Suprapubic skin (tissue), 4 donors: ENCODE measurements around the gene LSP1. TPM values are rescaled to one million over a fixed set of nuclear protein-coding genes. Genes with fewer than 3 reads are reported as not detected.
"Not testable (repeated sequence)": the region's sequence is repeated elsewhere in the genome, so short reads cannot be mapped to it uniquely, and the experiment has no call there.

Source experiments
- DNase-seq, 2 donors: peaks; one replicate each; pipeline ENCODE4 v3.0.0-alpha.2; 2019; ENCODE audit warnings: low spot score in 2 of 2
- H3K27ac ChIP-seq: fragments of 200-600 bp; sonication (generic); one replicate; pipeline ENCODE4 v1.5.1; 2019
- H3K27me3 ChIP-seq: fragments of 200-600 bp; sonication (generic); one replicate; pipeline ENCODE4 v1.5.1; 2019
- H3K36me3 ChIP-seq: fragments of 200-600 bp; sonication (generic); one replicate; pipeline ENCODE4 v1.5.1; 2019
- H3K4me1 ChIP-seq: fragments of 200-600 bp; sonication (generic); one replicate; pipeline ENCODE4 v1.5.1; 2019
- H3K4me3 ChIP-seq: fragments of 200-600 bp; sonication (generic); one replicate; pipeline ENCODE4 v1.5.1; 2019; ENCODE audit warnings: mild to moderate bottlenecking
- H3K9me3 ChIP-seq: fragments of 200-600 bp; sonication (generic); one replicate; pipeline ENCODE4 v1.5.1; 2019
- EP300 ChIP-seq: sonication (generic); formaldehyde crosslinking; IDR thresholded peaks from one replicate; pipeline ENCODE4 v1.6.1; 2017; ENCODE audit warnings: antibody characterized with exemption
- POLR2A ChIP-seq, 2 donors: fragments of 450-650 bp; IDR thresholded peaks; one replicate each; pipeline ENCODE4 v1.6.1; 2017; ENCODE audit warnings: antibody characterized with exemption in 2 of 2, mild to moderate bottlenecking in 2 of 2, moderate library complexity in 2 of 2
- POLR2AphosphoS5 ChIP-seq, 3 donors: sonication (generic); formaldehyde crosslinking; IDR thresholded peaks; one replicate each; pipeline ENCODE4 v1.6.1; 2017; ENCODE audit warnings: antibody characterized with exemption in 3 of 3
- WGBS: methylation state at CpG from one replicate; pipeline ENCODE4 v1.1.5; 2018; 5-methylcytosine and 5-hydroxymethylcytosine counted together
- total RNA-seq, 4 donors: library from RNA; depleted of rRNA; stranded (reverse); fragments of >200 nt; gene quantifications; one replicate each; pipeline ENCODE4 v1.1.0, GENCODE V29; 2016
- TF ChIP-seq, protein P1 (sequence below), 2 donors: fragments of 200-600 bp in 1 of 2; fragments of 450-650 bp in 1 of 2; sonication (generic) in 1 of 2; IDR thresholded peaks; one replicate each; pipeline ENCODE4 v1.5.1; 2016 to 2019; ENCODE audit warnings: antibody characterized with exemption in 2 of 2, mild to moderate bottlenecking in 1 of 2, moderate library complexity in 1 of 2

The LSP1 gene
- total RNA-seq, 4 donors from 2014 or later, result 70.4 to 134 (median 107) TPM

DNA sequence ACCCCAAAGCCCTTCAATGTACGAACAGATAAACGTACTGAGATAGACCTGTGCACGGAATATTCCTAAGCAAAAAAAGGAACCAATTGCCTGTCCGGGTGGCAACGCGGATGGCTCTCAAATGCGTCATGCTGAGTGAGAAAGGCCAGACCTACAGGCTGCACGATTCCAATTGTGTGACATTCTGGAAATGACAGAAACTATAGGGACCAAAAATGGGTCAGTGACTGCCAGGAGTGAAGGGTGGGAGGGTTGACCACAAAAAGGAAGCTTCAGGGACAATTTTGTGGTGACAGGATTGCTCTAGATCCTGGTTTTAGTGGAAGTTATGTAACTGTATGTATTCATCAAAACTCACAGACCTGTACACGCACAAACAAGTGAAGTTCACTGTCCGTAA, 42.1 kb upstream of the LSP1 start:
- H3K4me3 ChIP-seq, result no peak overlapping the region

DNA sequence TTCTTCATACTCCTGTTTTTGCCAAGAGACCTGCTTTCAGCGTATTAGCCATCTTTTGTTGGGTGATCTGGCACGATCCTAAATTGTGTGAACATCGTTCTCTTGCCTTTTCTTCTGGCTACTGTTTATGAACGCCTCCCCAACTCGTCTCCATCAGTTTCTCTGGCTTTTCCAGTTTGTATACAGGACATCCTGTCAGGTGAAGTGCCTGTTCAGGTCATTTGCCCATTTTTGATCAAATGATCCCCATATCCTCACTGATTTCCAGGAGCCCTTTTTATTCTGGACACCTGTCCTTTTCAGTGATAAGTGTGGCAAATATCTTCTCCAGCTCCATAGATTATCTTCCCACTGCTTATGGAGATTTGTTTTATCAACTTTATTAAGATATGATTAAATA, 40.6 kb upstream of the LSP1 start:
- WGBS, result 87% methylated on average over 5 of the region's 5 CpGs
- TF ChIP-seq POLR2A (IDR thresholded peaks at IDR 0.05) (no peak), POLR2AphosphoS5 (IDR thresholded peaks at IDR 0.05) (no peak), EP300 (no peak)
- TF ChIP-seq, protein P1, sequence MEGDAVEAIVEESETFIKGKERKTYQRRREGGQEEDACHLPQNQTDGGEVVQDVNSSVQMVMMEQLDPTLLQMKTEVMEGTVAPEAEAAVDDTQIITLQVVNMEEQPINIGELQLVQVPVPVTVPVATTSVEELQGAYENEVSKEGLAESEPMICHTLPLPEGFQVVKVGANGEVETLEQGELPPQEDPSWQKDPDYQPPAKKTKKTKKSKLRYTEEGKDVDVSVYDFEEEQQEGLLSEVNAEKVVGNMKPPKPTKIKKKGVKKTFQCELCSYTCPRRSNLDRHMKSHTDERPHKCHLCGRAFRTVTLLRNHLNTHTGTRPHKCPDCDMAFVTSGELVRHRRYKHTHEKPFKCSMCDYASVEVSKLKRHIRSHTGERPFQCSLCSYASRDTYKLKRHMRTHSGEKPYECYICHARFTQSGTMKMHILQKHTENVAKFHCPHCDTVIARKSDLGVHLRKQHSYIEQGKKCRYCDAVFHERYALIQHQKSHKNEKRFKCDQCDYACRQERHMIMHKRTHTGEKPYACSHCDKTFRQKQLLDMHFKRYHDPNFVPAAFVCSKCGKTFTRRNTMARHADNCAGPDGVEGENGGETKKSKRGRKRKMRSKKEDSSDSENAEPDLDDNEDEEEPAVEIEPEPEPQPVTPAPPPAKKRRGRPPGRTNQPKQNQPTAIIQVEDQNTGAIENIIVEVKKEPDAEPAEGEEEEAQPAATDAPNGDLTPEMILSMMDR (IDR thresholded peaks at IDR 0.05), result no peak
- no peak for DNase-seq

More for the DNA sequence above, 42.1 kb upstream of the LSP1 start:
- TF ChIP-seq EP300 (no peak), POLR2AphosphoS5 (IDR thresholded peaks at IDR 0.05) (no peak), POLR2A (IDR thresholded peaks at IDR 0.05) (no peak)
- TF ChIP-seq, protein P1 (IDR thresholded peaks at IDR 0.05), result no peak
- 63% methylated on average over 10 of the region's 10 CpGs for WGBS
- H3K9me3 ChIP-seq, result no peaks in the 10 kb centered on the region
- no peaks in the 10 kb centered on the region for H3K36me3 ChIP-seq
- H3K27me3 ChIP-seq, result peaks cover 14% of the 10 kb centered on the region
- H3K4me1 ChIP-seq, result no peaks in the 10 kb centered on the region
- no peak overlapping the region for H3K27ac ChIP-seq
- no peak for DNase-seq

DNA sequence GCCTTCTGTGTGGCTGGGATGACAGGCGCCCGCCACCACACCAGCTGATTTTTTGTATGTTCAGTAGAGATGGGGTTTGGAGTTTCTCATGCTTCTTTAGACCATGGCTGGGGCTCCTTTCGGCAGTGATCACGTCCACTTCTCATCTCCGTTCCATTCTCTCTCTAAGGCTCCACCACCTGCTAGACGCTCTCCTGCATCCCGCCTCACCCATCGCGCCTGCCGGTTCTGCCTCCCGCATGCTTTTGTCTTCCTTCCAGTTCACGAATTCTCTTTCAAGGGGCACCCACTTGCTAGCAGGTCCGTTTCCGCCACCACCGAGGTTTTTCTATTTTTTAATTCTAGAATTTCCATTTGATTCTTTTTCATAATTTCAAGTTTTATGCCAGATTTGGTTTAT, 40.1 kb upstream of the LSP1 start:
- Histone ChIP-seq H3K9me3 (no peaks in the 10 kb centered on the region), H3K36me3 (no peaks in the 10 kb centered on the region), H3K27me3 (peaks cover 9% of the 10 kb centered on the region), H3K27ac (no peak overlapping the region), H3K4me1 (no peaks in the 10 kb centered on the region), H3K4me3 (no peak overlapping the region)
- WGBS, result 84% methylated on average over 15 of the region's 15 CpGs
- peak in 1 of 2 donors; percentile 48 for DNase-seq
- TF ChIP-seq POLR2AphosphoS5 (IDR thresholded peaks at IDR 0.05), result no peak
- TF ChIP-seq, protein P1 (IDR thresholded peaks at IDR 0.05), result no peak
- no peak for TF ChIP-seq POLR2A (IDR thresholded peaks at IDR 0.05)
- no peak for TF ChIP-seq EP300

More for the DNA sequence above, 40.6 kb upstream of the LSP1 start:
- Histone ChIP-seq H3K9me3 (no peaks in the 10 kb centered on the region), H3K36me3 (no peaks in the 10 kb centered on the region), H3K27me3 (peaks cover 9% of the 10 kb centered on the region), H3K4me3 (no peak overlapping the region), H3K4me1 (no peaks in the 10 kb centered on the region), H3K27ac (no peak overlapping the region)

DNA sequence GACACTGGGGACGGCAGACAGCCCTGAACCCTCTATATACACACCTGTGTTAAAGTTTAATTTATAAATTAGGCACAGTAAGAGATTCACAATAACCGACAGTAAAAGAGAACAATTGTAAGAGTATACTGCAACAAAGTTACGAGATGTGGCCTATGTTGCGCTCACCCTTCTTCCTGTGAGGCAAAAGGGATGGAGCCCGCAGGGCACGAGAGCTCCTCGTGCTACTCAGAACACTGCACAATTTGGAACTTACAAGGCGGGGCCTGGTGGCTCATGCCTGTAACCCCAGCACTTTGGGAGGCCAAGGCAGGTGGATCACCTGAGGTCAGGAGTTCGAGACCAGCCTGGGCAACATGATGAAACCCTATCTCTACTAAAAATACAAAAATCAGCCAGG, 39.5 kb upstream of the LSP1 start:
- not testable (repeated sequence) for H3K27me3 ChIP-seq, H3K4me3 ChIP-seq, H3K9me3 ChIP-seq, H3K4me1 ChIP-seq, H3K27ac ChIP-seq, H3K36me3 ChIP-seq
- 90% methylated on average over 9 of the region's 9 CpGs for WGBS
- DNase-seq, result peak in 1 of 2 donors; percentile 16

DNA sequence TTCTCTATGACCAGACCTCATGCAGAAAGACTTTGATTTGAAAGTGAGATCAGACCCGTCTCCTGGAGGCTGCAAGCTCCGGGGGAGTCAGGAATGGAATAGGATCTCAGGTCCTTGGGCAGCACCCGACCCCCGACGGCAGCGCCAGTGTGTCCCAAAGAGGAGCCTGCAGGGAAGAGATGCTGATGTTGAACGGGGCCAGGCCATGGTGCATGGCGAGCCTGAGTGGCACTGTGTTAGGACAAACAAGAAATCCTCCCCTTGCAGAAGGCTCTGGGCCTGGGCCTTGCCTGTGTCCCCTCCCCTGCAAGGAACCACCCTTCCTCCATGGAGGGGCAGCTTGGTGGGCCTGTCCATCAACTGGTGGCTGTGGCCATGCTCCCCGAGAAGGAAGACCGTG, 38.2 kb upstream of the LSP1 start:
- H3K27ac ChIP-seq, result no peak overlapping the region
- TF ChIP-seq, protein P1 (IDR thresholded peaks at IDR 0.05), result no peak
- TF ChIP-seq POLR2A (IDR thresholded peaks at IDR 0.05) (no peak), POLR2AphosphoS5 (IDR thresholded peaks at IDR 0.05) (no peak), EP300 (no peak)
- H3K27me3 ChIP-seq, result peaks cover 9% of the 10 kb centered on the region
- H3K36me3 ChIP-seq, result no peaks in the 10 kb centered on the region
- 61% methylated on average over 3 of the region's 10 CpGs for WGBS
- no peaks in the 10 kb centered on the region for H3K4me1 ChIP-seq
- no peak overlapping the region for H3K4me3 ChIP-seq
- peak in 1 of 2 donors; percentile 46 for DNase-seq
- H3K9me3 ChIP-seq, result no peaks in the 10 kb centered on the region

DNA sequence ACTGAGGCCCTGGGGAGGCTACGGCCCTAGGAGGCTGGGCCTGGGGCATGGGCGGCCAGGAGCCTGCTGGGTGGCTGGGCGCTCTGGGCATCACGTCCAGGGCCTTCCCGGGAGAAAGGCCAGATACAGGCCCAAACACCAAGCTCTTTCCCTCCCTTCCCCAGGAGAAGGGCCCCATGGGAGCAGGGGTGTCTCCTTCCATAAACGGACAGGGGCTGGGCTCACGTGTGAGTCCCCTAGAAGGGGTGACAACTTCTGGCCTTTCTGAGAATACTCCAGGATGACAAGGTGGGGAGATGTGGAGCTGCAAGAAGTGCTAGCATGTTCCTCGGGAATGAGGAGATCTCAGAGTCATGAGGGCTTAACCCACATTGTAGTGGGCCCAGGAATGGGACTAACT, 37.6 kb upstream of the LSP1 start:
- Histone ChIP-seq H3K27ac (no peak overlapping the region), H3K4me3 (no peak overlapping the region), H3K27me3 (peaks cover 9% of the 10 kb centered on the region), H3K4me1 (peaks cover 3% of the 10 kb centered on the region), H3K36me3 (no peaks in the 10 kb centered on the region), H3K9me3 (no peaks in the 10 kb centered on the region)
- 92% methylated on average over 3 of the region's 8 CpGs for WGBS
- no peak for TF ChIP-seq EP300
- TF ChIP-seq, protein P1 (IDR thresholded peaks at IDR 0.05), result no peak
- TF ChIP-seq POLR2A (IDR thresholded peaks at IDR 0.05), result no peak
- TF ChIP-seq POLR2AphosphoS5 (IDR thresholded peaks at IDR 0.05), result no peak
- DNase-seq, result peak in 1 of 2 donors; percentile 28
